Activated naive CD8-positive, alpha-beta T cell treated with anti-CD3 and anti-CD28 coated beads, Interleukin-2, amount 50 U/mL, for 24 hours (primary cell): ENCODE measurements around the gene NUDT4B.
"Not testable (repeated sequence)": the region's sequence is repeated elsewhere in the genome, so short reads cannot be mapped to it uniquely, and the experiment has no call there.

Experiments used
- ATAC-seq: fragments of 150-1000 bp; cut with Tn5 transposase; one replicate; pipeline ENCODE4 v1.10.0; 2021
- DNase-seq: peaks from one replicate; pipeline ENCODE4 v3.0.0; 2021
- H3K27ac Mint-ChIP-seq: one replicate; pipeline ENCODE4 v1.8.0; 2021; ENCODE audit warnings: mild to moderate bottlenecking, mixed read lengths
- H3K27me3 Mint-ChIP-seq: one replicate; pipeline ENCODE4 v1.8.0; 2021; ENCODE audit warnings: mixed read lengths
- H3K36me3 Mint-ChIP-seq: one replicate; pipeline ENCODE4 v1.8.0; 2021; ENCODE audit warnings: low read depth, mixed read lengths
- H3K4me1 Mint-ChIP-seq: one replicate; pipeline ENCODE4 v1.8.0; 2021; ENCODE audit warnings: mixed read lengths
- H3K4me3 Mint-ChIP-seq: one replicate; pipeline ENCODE4 v1.8.0; 2021; ENCODE audit warnings: mild to moderate bottlenecking, moderate library complexity, mixed read lengths
- H3K9me3 Mint-ChIP-seq: one replicate; pipeline ENCODE4 v1.8.0; 2021; ENCODE audit warnings: mixed read lengths

The NUDT4B gene

GRCh38 chr1:148759749-148760148 lies 11.2 kb downstream of the NUDT4B start:
- ATAC-seq = peak; percentile 17
- not testable (repeated sequence) for H3K36me3 Mint-ChIP-seq, DNase-seq, H3K4me3 Mint-ChIP-seq, H3K27me3 Mint-ChIP-seq, H3K4me1 Mint-ChIP-seq, H3K27ac Mint-ChIP-seq, H3K9me3 Mint-ChIP-seq

- not testable (repeated sequence) for DNase-seq, ATAC-seq, H3K4me3 Mint-ChIP-seq, H3K9me3 Mint-ChIP-seq, H3K27me3 Mint-ChIP-seq, H3K4me1 Mint-ChIP-seq, H3K36me3 Mint-ChIP-seq, H3K27ac Mint-ChIP-seq
These were observed 11.6 kb downstream of the NUDT4B start for GRCh38 chr1:148760206-148760605.

DNA sequence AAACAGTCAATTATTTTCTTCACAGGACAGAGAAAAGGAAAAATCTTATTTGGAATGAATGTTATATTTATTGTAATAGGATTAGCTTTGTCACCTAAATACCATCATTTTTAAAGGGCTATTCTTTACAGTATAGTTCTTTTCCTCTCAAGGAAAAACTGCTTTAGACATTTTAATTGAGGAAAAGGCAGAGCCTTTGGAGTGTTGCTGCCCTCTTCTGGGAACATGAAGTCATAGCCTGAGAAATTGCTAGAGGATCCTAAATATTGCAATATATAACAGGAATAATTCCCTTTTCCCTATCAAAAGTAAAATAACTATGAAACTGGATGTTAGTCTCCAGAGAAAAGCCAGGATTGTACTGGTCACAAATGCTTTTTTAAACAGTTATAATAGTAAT lies 12.8 kb downstream of the NUDT4B start:
- not testable (repeated sequence) for H3K4me3 Mint-ChIP-seq, H3K9me3 Mint-ChIP-seq, DNase-seq, H3K27ac Mint-ChIP-seq, ATAC-seq, H3K36me3 Mint-ChIP-seq, H3K4me1 Mint-ChIP-seq, H3K27me3 Mint-ChIP-seq

DNA sequence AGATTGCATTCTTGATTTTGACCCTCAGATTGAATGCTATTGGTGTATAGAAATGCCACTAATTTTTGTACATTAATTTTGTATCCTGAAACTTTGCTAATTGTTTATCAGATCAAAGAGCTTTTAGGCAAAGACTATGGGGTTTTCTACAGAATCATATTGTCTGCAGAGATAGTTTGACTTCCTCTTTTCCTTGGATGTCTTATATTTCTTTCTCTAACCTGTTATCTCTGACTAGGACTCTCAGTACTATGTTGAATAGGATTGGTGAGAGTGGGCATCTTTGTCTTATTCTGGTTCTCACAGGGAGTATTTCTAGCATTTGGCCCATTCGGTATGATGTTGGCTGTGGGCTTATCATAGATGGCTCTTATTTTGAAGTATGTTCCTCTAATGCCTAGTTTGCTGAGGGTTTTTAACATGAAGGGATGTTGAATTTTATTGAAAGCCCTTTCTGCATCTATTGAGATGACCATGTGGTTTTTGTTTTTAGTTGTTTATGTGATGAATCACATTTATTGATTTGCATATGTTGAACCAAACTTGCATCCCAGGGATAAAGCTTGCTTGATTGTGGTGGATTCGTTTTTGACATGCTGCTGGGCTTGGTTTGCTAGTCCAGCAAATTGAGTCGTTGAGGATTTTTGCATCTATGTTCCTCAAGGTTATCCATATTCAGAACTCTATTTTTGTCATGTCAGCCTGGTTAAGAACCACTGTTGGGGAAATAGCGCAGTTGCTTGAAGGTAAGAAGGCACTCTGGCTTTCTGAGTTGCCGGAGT lies 16.9 kb downstream of the NUDT4B start:
- not testable (repeated sequence) for DNase-seq, H3K4me3 Mint-ChIP-seq, H3K36me3 Mint-ChIP-seq, H3K9me3 Mint-ChIP-seq, H3K4me1 Mint-ChIP-seq, H3K27me3 Mint-ChIP-seq, H3K27ac Mint-ChIP-seq, ATAC-seq

- not testable (repeated sequence) for H3K27ac Mint-ChIP-seq, ATAC-seq, H3K27me3 Mint-ChIP-seq, H3K4me1 Mint-ChIP-seq, H3K4me3 Mint-ChIP-seq, H3K9me3 Mint-ChIP-seq, H3K36me3 Mint-ChIP-seq, DNase-seq
These were observed 20.0 kb downstream of the NUDT4B start for GRCh38 chr1:148768541-148768940.

DNA sequence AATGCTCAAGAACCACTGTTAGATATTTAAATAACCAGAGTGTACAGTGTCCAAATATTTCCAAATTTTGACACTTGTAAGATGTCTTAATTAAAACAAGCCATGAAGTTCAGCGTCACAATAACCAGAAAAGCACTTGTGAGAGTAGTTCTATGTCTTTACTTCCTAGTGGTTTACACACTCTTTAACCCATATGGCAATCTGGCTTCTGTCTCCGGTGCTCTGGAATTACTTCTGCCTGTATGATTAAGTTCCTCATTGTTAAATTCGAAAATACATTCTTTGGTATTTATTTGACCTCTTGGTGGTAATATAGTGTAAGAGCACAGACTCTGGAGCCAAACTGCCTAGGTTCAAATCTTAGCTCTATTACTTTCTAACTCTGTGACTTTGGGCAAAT lies 20.9 kb downstream of the NUDT4B start:
- not testable (repeated sequence) for DNase-seq, H3K9me3 Mint-ChIP-seq, H3K27me3 Mint-ChIP-seq, H3K36me3 Mint-ChIP-seq, H3K27ac Mint-ChIP-seq, H3K4me1 Mint-ChIP-seq, H3K4me3 Mint-ChIP-seq, ATAC-seq

GRCh38 chr1:148773690-148774089 lies 25.1 kb downstream of the NUDT4B start:
- not testable (repeated sequence) for DNase-seq, H3K27ac Mint-ChIP-seq, ATAC-seq, H3K27me3 Mint-ChIP-seq, H3K4me1 Mint-ChIP-seq, H3K4me3 Mint-ChIP-seq, H3K9me3 Mint-ChIP-seq, H3K36me3 Mint-ChIP-seq

DNA sequence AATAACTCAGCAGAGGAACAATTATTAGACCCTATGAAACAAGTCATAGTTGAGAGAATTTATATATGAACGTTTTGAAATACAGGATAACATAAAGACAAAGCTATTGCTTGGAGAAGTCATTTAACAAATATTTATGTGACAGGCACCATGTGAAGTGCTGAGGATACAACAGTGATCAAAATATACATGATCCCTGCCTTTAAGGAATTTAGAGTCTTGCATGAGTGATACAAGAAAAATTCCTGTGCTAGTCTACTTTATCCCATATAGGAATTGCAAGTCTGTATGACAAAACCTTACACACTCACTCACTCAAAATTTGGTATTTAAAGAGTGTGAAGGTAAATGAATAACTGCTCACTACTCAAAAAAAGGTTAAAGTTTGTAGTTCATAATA lies 25.5 kb downstream of the NUDT4B start:
- not testable (repeated sequence) for H3K27ac Mint-ChIP-seq, H3K4me1 Mint-ChIP-seq, H3K9me3 Mint-ChIP-seq, H3K36me3 Mint-ChIP-seq, H3K4me3 Mint-ChIP-seq, ATAC-seq, H3K27me3 Mint-ChIP-seq, DNase-seq

DNA sequence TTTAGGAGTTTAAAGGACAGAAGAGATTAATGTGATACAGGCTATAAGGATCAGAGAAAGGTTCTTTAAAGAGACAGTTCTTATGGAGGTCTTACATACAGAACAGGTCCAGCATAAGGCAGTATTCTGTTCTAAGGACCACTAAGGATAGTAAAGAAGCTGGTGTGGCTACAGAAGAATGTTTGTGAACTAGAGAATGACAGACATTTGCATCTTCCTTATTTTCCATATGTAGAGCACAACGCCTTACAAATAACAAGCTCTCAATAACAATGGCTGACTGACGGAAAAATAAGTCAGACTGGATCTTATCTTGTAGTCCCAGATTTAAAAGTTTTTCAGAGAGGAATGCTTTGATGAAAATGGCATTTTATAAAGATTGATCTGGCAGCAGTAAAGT lies 26.7 kb downstream of the NUDT4B start:
- not testable (repeated sequence) for H3K27ac Mint-ChIP-seq, H3K9me3 Mint-ChIP-seq, H3K27me3 Mint-ChIP-seq, ATAC-seq, H3K4me1 Mint-ChIP-seq, H3K36me3 Mint-ChIP-seq, DNase-seq, H3K4me3 Mint-ChIP-seq

DNA sequence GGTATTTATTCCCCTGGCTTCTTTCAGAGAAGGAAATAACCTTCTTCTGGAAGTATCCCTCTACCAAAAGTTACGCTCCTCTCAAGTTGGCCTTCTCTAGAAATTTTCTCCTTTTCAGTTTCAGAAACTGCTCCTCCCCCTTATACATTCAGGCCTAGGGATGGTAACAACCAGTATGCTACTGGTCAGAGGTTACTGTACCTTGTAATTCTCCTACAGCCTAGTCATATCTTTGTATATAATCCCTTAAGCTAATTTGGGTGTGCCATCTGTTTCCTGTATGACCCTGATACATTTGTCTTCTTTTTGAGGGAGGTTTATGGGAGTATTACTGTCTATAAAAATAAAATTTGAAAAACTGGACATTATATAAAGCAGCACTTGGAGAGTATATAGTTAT lies 29.1 kb downstream of the NUDT4B start:
- not testable (repeated sequence) for H3K4me3 Mint-ChIP-seq, H3K4me1 Mint-ChIP-seq, ATAC-seq, H3K9me3 Mint-ChIP-seq, H3K27ac Mint-ChIP-seq, DNase-seq, H3K36me3 Mint-ChIP-seq, H3K27me3 Mint-ChIP-seq

DNA sequence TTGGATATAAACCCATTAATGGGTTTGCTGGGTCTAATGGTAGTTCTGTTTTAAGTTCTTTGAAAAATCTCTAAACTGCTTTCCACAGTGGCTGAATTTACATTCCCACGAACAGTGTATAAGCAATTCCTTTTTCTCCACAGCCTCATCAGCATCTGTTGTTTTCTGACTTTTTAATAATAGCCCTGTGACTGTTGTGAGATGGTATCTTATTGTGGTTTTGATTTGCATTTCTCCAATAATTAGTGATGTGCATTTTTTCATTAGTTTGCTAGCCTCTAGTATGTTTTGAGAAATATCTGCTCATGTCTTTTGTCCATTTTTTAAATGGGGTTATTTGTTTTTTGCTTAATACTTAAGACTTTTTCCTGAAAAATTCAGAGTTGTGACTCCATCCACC lies 31.8 kb downstream of the NUDT4B start:
- not testable (repeated sequence) for H3K4me3 Mint-ChIP-seq, DNase-seq, H3K4me1 Mint-ChIP-seq, H3K27me3 Mint-ChIP-seq, ATAC-seq, H3K27ac Mint-ChIP-seq, H3K36me3 Mint-ChIP-seq, H3K9me3 Mint-ChIP-seq

GRCh38 chr1:148791543-148792099 lies 43.0 kb downstream of the NUDT4B start:
- not testable (repeated sequence) for H3K36me3 Mint-ChIP-seq, H3K27ac Mint-ChIP-seq, ATAC-seq, H3K4me1 Mint-ChIP-seq, H3K4me3 Mint-ChIP-seq, DNase-seq, H3K27me3 Mint-ChIP-seq, H3K9me3 Mint-ChIP-seq

DNA sequence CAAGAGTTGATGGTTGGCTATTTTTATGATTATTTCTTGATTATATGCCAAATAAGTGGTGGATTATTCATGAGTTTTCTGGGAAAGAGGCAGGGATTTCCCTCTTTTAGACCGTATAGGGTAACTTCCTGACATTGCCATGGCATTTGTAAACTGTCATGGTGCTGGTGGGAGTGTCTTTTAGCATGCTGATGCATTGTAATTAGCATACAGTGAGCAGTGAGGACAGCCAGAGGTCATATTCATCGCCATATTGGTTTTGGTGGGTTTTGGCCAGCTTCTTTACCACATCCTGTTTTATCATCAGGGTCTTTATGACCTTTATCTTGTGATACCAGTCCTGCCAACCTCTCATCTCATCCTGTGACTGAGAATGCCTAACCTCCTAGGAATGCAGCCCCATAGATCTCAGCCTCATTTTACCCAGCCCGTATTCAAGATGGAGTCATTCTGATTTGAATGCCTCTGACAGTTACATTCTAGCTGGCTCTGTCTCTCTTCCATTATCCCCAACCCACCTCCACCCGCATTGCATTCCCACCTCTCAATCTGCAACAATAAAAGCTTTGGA lies 45.3 kb downstream of the NUDT4B start:
- H3K36me3 Mint-ChIP-seq, H3K4me1 Mint-ChIP-seq, H3K27me3 Mint-ChIP-seq, H3K27ac Mint-ChIP-seq, H3K9me3 Mint-ChIP-seq, DNase-seq, H3K4me3 Mint-ChIP-seq: not testable (repeated sequence)
- peak; percentile 65 for ATAC-seq
